GM18505 (cell line): Measurements from ENCODE around the gene DNASE1L3.

ENCODE experiments used
- ATAC-seq: cut with Tn5 transposase; IDR thresholded peaks from one replicate; pipeline ENCODE4 v1.9.1; 2021; ENCODE audit not compliant: unreplicated experiment
- POLR2A ChIP-seq: IDR thresholded peaks from 4 replicates; pipeline ENCODE4 v1.6.1; 2011; ENCODE audit warnings: borderline replicate concordance; ENCODE audit not compliant: insufficient read depth, insufficient read length; ENCODE audit errors: extremely low read depth

The DNASE1L3 gene

DNA sequence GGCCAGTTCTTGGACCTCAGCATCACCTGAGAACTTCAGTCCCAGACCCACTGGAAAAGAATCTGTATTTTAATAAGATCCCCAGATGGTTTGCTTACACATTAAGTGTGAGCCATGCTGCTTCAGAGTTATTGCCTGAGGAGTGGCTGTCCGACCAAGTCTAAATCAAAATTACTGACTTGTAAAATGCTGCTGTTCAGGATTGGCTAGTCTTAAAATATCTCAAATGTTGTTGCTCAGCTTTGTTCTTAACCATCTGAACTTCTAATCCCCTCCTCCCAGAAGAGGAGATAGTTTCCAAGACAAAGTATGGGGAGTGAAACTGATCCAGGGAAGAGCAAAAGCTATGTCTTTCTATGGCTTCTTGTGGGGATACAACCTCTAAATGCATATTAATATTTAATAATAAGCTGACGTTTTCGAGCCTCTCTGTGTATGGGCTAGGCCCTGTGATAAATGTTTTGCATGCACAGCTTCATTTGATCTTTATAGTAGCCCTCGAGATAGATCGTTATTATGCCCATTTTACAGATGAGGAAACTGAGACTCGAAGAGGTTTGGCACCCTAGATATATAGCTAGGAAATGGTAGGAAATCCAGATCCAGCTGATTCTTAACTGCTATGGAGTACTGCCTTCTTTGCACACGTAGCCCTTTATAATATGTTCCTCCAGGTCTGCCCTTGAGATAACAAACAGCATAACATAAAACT is 52.2 kb downstream of the DNASE1L3 start:
- TF ChIP-seq POLR2A: no peak
- ATAC-seq: no peak

DNA sequence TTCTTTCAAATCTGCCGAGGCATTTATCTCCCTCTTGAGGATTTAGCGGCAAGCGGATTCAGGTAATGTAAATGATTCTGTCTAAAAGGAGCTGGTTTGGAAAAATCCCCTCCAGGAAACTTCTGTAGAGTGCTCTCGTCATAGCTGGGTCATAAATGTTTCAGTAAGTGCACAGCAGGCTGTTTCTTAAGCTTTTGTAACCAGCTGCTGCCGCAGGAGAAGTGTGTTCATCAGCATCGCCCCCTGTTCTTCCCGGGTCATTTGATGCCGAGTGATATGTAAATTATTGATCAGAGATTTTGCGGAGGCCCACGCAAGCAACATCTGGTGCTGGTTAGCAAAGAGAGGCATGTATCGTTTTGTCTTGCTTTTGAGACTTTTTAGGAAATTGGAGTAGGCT is 53.1 kb downstream of the DNASE1L3 start:
- no peak for TF ChIP-seq POLR2A
- no peak for ATAC-seq

DNA sequence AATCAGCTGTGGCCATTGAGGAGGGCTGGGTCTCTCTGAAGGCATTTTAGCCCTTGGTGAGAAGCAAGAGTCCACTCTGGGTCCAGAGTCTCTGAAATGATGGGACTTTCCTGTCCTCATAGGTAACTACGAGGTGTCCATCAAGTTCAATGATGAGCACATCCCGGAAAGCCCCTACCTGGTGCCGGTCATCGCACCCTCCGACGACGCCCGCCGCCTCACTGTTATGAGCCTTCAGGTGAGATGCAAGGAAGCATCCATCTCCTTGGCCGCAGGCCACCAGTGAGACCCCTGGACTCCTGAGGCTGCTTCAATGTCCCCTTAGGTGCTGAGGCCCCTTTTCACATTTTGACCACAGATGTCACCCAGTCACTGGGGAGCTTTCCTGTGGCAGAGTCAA is 54.9 kb downstream of the DNASE1L3 start:
- no peak for ATAC-seq
- TF ChIP-seq POLR2A: no peak

GRCh38 chr3:58154626-58155449 is 55.9 kb downstream of the DNASE1L3 start:
- TF ChIP-seq POLR2A: no peak
- ATAC-seq: no peak

GRCh38 chr3:58153371-58153770 is 57.4 kb downstream of the DNASE1L3 start:
- no peak for ATAC-seq
- no peak for TF ChIP-seq POLR2A

- no peak for TF ChIP-seq POLR2A
- no peak for ATAC-seq
Observed at GRCh38 chr3:58152225-58153015, 58.4 kb downstream of the DNASE1L3 start.

- ATAC-seq: no peak
Observed at GRCh38 chr3:58151637-58152036, 59.1 kb downstream of the DNASE1L3 start.

DNA sequence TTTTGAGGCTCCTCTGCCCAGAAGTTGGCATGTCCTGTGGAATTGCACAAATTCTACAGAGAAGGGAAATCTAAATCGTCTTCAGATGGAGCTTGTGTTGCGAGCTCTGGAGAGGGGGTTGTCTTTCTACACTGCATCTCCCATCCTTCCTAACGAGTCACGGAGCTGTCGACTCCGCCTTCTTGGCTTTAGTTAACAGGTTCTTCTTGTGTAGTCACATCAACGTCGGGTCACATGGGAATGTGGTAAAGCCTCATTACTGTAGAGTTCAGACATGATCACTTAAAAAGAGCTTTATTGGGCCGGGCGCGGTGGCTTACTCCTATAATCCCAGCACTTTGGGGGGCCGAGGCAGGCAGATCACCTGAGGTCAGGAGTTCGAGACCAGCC is 60.0 kb downstream of the DNASE1L3 start:
- no peak for TF ChIP-seq POLR2A
- ATAC-seq: no peak

More at GRCh38 chr3:58151637-58152036, 59.1 kb downstream of the DNASE1L3 start:
- TF ChIP-seq POLR2A: no peak

DNA sequence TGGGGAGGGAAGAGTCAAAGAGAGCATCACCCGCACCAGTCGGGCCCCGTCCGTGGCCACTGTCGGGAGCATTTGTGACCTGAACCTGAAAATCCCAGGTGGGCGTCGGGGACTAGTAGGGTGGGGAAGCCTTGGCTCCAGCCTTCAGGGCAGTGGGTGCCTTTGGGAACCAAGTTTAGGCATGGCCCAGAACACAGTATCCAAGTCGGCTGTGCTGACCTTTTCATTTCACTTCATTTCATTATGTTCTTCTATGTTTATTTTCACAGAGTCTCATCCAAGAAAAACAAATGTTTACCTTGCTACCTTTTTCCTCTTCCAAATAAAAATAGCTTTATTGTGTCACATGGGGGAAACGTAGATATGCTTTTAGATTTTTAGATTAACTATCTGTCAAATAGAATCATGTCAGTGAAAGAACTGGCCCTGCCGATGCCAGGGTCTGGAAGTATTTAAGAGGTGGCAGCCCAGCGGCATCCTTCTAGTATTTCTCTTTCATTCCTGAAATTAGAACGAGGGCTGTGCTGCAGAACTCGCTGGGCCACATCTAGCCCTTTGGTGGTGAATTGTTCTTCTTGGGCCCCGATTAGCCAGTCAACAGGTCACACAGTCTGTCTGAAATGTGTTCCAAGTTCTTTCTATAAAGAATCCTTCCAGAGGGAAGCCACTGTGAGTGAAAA is 60.5 kb downstream of the DNASE1L3 start:
- no peak for ATAC-seq
- no peak for TF ChIP-seq POLR2A

DNA sequence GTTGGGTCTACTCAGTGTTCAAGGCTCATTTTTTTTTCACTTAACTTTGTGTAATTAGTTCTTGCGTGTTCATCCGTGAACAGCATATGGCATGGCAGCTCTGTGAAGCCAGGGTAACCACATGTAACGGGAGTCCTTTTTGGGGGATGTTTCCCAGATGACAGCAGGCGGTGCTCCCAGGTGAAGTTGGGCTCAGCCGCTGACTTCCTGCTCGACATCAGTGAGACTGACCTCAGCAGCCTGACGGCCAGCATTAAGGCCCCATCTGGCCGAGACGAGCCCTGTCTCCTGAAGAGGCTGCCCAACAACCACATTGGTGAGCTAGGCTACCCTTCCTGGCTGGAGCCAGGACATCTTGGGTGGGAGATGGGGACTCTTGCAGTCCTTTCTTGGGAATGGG is 62.7 kb downstream of the DNASE1L3 start:
- no peak for TF ChIP-seq POLR2A
- no peak for ATAC-seq

- no peak for TF ChIP-seq POLR2A
- ATAC-seq: no peak
Observed at GRCh38 chr3:58144478-58145325, 66.1 kb downstream of the DNASE1L3 start.

DNA sequence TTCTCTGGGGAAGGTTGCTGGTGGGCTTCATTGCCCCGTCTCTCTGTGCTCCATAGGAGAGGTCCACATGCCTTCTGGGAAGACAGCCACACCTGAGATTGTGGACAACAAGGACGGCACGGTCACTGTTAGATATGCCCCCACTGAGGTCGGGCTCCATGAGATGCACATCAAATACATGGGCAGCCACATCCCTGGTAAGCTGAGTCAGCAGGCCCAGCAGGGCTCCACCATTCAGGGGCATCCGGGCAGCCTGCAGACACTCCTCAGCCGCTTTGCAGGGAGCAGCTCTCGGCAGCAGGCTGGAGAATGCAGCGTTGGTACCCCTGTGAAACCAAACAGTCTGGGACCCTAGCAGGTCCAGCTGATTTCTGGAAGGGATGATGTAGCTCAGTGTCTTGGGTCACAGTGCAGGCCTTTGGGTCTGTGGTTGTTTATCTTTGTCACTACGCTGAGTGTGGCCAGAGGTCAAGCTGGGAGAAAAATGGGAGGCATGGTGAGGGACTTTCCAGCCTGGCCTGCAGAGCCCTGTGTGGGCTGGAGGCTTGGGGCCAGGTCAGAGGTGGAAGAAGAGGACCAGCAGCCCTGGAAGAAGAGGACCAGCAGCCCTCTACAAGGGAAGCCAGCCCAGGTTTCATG is 67.2 kb downstream of the DNASE1L3 start:
- TF ChIP-seq POLR2A: no peak
- no peak for ATAC-seq
